Cerebellar cortex (tissue), 1 donor: Measurements from ENCODE around the gene ATN1.

ENCODE experiments used
- DNase-seq: peaks from one replicate; pipeline ENCODE4 v3.0.0-alpha.2; 2015; ENCODE audit warnings: low spot score

The ATN1 gene

GRCh38 chr12:6975297-6976032, 47.7 kb downstream of the ATN1 start:
- no peak for DNase-seq

GRCh38 chr12:6977653-6978052, 49.9 kb downstream of the ATN1 start:
- no peak for DNase-seq

DNA sequence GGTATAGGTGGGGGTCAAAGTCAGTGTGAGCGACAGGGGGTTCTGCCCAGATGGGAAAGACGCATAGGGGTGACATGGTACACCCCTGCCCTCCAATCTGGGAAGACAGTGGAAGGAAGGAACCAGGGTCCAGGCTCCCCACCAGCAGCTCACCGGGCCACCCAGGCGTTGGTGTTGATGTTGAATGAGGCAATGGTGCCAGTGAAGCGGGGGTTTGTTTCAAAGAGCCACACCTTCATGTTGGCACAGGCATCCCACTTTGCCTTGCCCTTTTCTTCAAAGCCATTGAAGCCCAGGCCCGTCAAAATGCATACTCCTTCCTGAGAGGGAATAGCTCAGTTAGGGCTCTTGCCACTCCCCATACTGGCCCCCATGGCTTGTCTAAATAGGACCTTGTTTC, 50.4 kb downstream of the ATN1 start:
- no peak for DNase-seq

GRCh38 chr12:6978611-6979011, 50.9 kb downstream of the ATN1 start:
- DNase-seq: no peak

DNA sequence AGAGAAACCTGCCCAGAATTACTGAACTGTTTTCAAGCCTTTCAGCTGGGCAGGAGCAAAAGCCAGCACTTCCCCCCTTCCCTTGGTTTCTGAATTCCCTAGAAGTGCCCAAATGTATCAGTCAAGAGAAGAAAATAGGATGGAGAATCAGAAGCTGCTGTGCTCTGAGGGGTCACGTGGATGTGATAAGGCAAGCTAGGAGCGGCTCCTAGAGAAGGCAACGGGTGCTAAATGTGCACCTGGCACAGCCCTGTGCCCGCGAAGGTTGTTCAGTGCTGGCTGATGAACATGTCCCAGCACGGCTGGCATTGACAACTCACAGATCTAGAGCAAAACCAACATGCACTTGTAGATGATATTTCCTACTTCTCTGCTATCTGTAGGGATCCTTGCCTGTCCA, 51.3 kb downstream of the ATN1 start:
- no peak for DNase-seq

- DNase-seq: no peak
Observed at GRCh38 chr12:6979453-6979852, 51.7 kb downstream of the ATN1 start.

DNA sequence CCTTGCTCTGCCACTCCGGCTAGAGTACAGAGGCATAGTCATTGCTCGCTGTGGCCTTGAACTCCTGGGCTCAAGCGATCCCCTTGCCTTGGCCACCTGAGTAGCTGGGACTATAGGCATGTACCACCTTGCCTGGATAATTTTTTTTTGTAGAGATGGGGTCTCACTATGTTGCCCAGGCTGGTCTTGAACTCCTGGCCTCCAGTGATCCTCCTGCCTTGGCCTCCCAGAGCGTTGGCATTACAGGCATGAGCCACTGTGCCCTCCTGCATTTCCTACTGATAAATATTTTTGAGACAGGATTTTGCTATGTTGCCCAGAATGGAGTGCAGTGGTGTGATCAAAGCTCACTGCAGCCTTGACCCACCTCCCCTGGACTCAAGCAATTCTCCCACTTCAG, 52.3 kb downstream of the ATN1 start:
- no peak for DNase-seq

DNA sequence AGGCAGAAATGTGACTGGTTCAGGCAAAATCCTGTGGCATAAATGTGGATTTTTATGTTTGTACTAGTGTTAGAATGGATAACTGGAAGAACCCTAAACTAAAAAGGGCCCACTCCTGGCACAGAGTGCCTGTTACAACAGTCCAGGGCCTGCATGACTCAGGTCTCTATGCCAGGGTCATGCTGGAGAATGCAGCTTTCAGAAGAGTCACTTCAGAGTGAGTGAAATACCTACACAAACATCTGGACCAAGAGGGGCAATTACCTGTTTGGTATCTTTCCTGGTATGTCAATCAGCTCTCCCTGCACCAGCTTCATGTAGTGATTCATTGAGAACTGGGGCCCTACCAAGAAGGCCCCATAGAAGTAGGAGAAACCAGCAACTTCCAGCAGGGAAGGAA, 53.0 kb downstream of the ATN1 start:
- no peak for DNase-seq

GRCh38 chr12:6981152-6982052, 53.6 kb downstream of the ATN1 start:
- no peak for DNase-seq

DNA sequence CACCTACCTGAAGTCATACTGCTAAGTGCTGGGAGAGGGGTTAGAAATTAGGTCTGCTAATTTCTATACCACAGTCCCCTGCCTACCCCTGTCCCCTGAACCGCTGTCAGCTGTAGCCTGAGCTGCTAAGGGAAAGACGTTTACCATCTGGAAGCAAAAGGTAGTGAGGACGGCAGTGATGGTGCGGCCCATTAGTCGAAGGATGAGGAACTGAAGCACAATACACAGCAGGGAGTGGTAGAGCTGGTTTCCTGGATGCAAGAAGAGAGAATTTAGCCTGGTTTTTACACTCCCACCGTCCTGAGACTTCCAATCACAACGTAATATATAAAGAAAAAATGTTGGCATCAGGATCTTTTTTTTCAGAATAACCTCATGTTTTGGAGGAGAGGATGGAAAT, 54.8 kb downstream of the ATN1 start:
- no peak for DNase-seq

- DNase-seq: peak; percentile 74
Observed at GRCh38 chr12:6987956-6988553, 60.3 kb downstream of the ATN1 start.
